ENCODE measurements around the gene TMA7.
"Not testable (repeated sequence)": the region's sequence is repeated elsewhere in the genome, so short reads cannot be mapped to it uniquely, and the experiment has no call there.

The TMA7 gene

GRCh38 chr3:48470286-48470685 is 30.2 kb downstream of the TMA7 start:
- DNase-seq: no peak

- DNase-seq: no peak
These were observed 32.5 kb downstream of the TMA7 start for GRCh38 chr3:48472673-48472922.

- DNase-seq: peak; percentile 83 to 98
These were observed 33.0 kb downstream of the TMA7 start for GRCh38 chr3:48472923-48473616.

GRCh38 chr3:48473617-48473952 is 33.5 kb downstream of the TMA7 start:
- no peak for DNase-seq

- DNase-seq: not testable (repeated sequence)
These were observed 34.0 kb downstream of the TMA7 start for GRCh38 chr3:48474031-48474430.

GRCh38 chr3:48474619-48475018 is 34.6 kb downstream of the TMA7 start:
- DNase-seq: no peak

GRCh38 chr3:48475188-48475587 is 35.1 kb downstream of the TMA7 start:
- DNase-seq: no peak

GRCh38 chr3:48476426-48477053 is 36.5 kb downstream of the TMA7 start:
- no peak for DNase-seq

- DNase-seq: no peak
These were observed 38.0 kb downstream of the TMA7 start for GRCh38 chr3:48477959-48478520.

- peak in 1 of 2 donors; percentile 48 for DNase-seq
These were observed 38.8 kb downstream of the TMA7 start for GRCh38 chr3:48478626-48479555.

GRCh38 chr3:48480891-48481290 is 40.8 kb downstream of the TMA7 start:
- not testable (repeated sequence) for DNase-seq

GRCh38 chr3:48482822-48483221 is 42.8 kb downstream of the TMA7 start:
- DNase-seq: not testable (repeated sequence)

GRCh38 chr3:48486952-48487351 is 46.9 kb downstream of the TMA7 start:
- no peak for DNase-seq

GRCh38 chr3:48492461-48493202 is 52.6 kb downstream of the TMA7 start:
- DNase-seq: no peak

GRCh38 chr3:48493203-48493501 is 53.1 kb downstream of the TMA7 start:
- DNase-seq: no peak

Measured in bone marrow (tissue), 2 donors.